HepG2 (cell line): ENCODE measurements around the gene TOPBP1.

ENCODE experiments used
- CTCF ChIP-seq: sonication (generic); formaldehyde crosslinking; IDR thresholded peaks from 2 replicates; pipeline ENCODE4 v1.5.0; 2020; ENCODE audit warnings: mild to moderate bottlenecking, missing genetic modification reagents, moderate library complexity
- GFI1 ChIP-seq: sonication (generic); formaldehyde crosslinking; IDR thresholded peaks from 2 replicates; pipeline ENCODE4 v1.5.0; 2020; ENCODE audit warnings: missing genetic modification reagents, mild to moderate bottlenecking, borderline replicate concordance
- IRF1 ChIP-seq: sonication (generic); formaldehyde crosslinking; IDR thresholded peaks from 2 replicates; pipeline ENCODE4 v1.4.0; 2020; ENCODE audit warnings: low read depth, mild to moderate bottlenecking, missing genetic modification reagents
- MTF1 ChIP-seq: sonication (generic); formaldehyde crosslinking; IDR thresholded peaks from 2 replicates; pipeline ENCODE4 v1.5.0; 2020; ENCODE audit warnings: missing genetic modification reagents
- POLR2A ChIP-seq, 2 experiments: IDR thresholded peaks; 2 replicates each; pipeline ENCODE4 v1.6.1; 2011; ENCODE audit warnings: low read depth in 2 of 2, low read length in 2 of 2, mild to moderate bottlenecking in 1 of 2, moderate library complexity in 1 of 2; ENCODE audit not compliant: insufficient read depth in 1 of 2
- U2AF1 ChIP-seq: fragments of 200-400 bp; formaldehyde crosslinking; optimal IDR thresholded peaks from 2 replicates; pipeline ENCODE3; 2017; ENCODE audit warnings: mild to moderate bottlenecking, low read depth, low read length
- ZKSCAN1 ChIP-seq: fragments of 150-350 bp; IDR thresholded peaks from 2 replicates; pipeline ENCODE4 v1.6.1; 2014; ENCODE audit warnings: low read length
- ZNF274 ChIP-seq: sonication (generic); formaldehyde crosslinking; IDR thresholded peaks from 2 replicates; pipeline ENCODE4 v1.5.1; 2020; ENCODE audit warnings: mild to moderate bottlenecking, missing genetic modification reagents
- TF ChIP-seq, protein P1 (sequence below), 2 experiments: IDR thresholded peaks; 2 replicates each; pipeline ENCODE4 v1.6.1; 2011 to 2012; ENCODE audit warnings: low read length in 2 of 2, borderline replicate concordance in 1 of 2, low read depth in 1 of 2, mild to moderate bottlenecking in 1 of 2, moderate library complexity in 1 of 2

DNA sequence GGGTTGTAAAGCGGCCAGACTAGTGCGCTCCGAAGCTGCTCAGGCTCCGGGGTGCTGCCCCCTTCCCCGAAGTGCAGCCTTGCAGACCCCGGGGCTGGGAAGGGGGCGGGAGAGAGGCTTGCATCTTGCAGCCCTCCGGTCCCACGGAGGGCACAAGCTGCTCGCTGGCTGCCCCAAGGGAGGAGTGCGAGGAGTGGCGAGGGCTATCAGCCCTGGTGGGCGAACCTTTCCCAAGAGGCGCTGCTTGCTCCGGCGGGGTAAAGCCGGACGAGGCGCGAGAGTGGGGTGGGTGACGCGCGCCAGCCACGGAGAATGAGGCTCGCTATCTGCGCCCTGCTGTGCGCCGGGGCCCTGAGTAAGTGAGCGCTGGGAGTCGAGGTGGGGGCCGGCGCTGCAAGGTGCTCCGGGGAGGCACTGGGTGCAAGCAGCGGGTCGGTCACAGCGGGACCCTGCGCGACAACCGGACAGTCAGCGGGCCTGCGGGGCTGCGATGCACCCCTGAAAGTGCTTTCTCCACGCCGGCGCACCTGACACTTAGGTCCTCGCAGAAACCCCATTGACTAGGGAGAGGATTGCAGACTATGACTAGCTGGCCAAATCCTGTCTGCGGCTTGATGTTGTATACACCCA, 12.7 kb upstream of the TOPBP1 start:
- no peak for TF ChIP-seq CTCF (CRISPR knock-in tag)
- no peak for TF ChIP-seq GFI1 (CRISPR knock-in tag)
- no peak for TF ChIP-seq POLR2A (IDR thresholded peaks at IDR 0.05; ENCODE audit: insufficient read depth in 1 of 2, low read depth in 2 of 2, low read length in 2 of 2)
- no peak for TF ChIP-seq ZKSCAN1
- TF ChIP-seq IRF1 (CRISPR knock-in tag): no peak
- TF ChIP-seq MTF1 (CRISPR knock-in tag): no peak
- no peak for TF ChIP-seq ZNF274 (CRISPR knock-in tag)
- TF ChIP-seq, protein P1, sequence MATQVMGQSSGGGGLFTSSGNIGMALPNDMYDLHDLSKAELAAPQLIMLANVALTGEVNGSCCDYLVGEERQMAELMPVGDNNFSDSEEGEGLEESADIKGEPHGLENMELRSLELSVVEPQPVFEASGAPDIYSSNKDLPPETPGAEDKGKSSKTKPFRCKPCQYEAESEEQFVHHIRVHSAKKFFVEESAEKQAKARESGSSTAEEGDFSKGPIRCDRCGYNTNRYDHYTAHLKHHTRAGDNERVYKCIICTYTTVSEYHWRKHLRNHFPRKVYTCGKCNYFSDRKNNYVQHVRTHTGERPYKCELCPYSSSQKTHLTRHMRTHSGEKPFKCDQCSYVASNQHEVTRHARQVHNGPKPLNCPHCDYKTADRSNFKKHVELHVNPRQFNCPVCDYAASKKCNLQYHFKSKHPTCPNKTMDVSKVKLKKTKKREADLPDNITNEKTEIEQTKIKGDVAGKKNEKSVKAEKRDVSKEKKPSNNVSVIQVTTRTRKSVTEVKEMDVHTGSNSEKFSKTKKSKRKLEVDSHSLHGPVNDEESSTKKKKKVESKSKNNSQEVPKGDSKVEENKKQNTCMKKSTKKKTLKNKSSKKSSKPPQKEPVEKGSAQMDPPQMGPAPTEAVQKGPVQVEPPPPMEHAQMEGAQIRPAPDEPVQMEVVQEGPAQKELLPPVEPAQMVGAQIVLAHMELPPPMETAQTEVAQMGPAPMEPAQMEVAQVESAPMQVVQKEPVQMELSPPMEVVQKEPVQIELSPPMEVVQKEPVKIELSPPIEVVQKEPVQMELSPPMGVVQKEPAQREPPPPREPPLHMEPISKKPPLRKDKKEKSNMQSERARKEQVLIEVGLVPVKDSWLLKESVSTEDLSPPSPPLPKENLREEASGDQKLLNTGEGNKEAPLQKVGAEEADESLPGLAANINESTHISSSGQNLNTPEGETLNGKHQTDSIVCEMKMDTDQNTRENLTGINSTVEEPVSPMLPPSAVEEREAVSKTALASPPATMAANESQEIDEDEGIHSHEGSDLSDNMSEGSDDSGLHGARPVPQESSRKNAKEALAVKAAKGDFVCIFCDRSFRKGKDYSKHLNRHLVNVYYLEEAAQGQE (IDR thresholded peaks at IDR 0.05; ENCODE audit: borderline replicate concordance in 1 of 2, low read depth in 1 of 2, low read length in 2 of 2): no peak
- no peak for TF ChIP-seq U2AF1
